Measurements from ENCODE around the gene FAM177A1. TPM values are rescaled to one million over a fixed set of nuclear protein-coding genes. Genes with fewer than 3 reads are reported as not detected.
A peak's percentile ranks its signal among the peaks of the same experiment; 100 is the strongest.

FAM177A1 gene
- total RNA-seq, 1 donor from 2014 or later = 27.4 TPM

DNA sequence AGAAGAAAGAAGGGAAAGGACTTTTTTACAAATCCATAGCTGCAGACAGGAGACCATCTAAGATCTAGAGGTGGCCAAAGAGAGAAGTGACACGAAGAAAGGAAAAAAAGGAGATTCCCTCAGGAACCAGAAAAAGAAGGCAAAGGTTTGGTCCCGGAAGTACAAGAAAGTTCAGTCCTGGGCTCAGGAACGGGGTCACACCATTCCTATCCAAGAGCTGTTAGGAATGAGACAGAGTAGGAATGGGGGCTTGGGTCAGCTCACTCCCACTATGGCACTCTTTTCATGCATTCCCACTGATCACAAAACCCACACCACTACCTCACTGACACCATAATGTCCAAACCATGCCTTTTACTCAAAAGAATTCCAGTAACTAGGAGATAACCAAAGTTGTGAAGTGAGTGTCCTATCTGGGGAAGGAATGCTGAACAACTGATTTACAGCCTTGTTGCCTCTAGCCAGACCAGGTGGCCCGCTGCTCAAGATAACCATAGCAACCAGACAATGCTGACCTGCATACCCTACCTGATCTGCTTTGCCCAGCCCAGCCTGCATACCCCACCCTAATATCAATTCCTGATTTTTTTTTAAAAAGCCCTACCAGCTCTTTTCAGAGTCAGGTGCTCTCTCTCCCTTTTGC is 67.4 kb downstream of the FAM177A1 start:
- Mint-ChIP-seq H3K4me1 (peaks cover 6% of the 10 kb centered on the region), H3K9me3 (peaks cover 2% of the 10 kb centered on the region), H3K27me3 (ENCODE audit: low read depth) (no peaks in the 10 kb centered on the region), H3K4me3 (no peak overlapping the region), H3K36me3 (ENCODE audit: low read depth) (peaks cover 45% of the 10 kb centered on the region), H3K27ac (ENCODE audit: unreplicated experiment) (peak overlapping the region; percentile 45)
- DNase-seq (ENCODE audit: low read depth, low spot score) = no peak
- no peak for TF ChIP-seq CTCF (conservative IDR thresholded peaks at IDR 0.05)

- TF ChIP-seq CTCF (conservative IDR thresholded peaks at IDR 0.05) = no peak
- H3K4me1 Mint-ChIP-seq = peaks cover 6% of the 10 kb centered on the region
- peak overlapping the region; percentile 83 for H3K27ac Mint-ChIP-seq (ENCODE audit: unreplicated experiment)
- H3K27me3 Mint-ChIP-seq (ENCODE audit: low read depth) = no peaks in the 10 kb centered on the region
- H3K4me3 Mint-ChIP-seq = no peak overlapping the region
- no peak for DNase-seq (ENCODE audit: low read depth, low spot score)
- peaks cover 2% of the 10 kb centered on the region for H3K9me3 Mint-ChIP-seq
- H3K36me3 Mint-ChIP-seq (ENCODE audit: low read depth) = peaks cover 45% of the 10 kb centered on the region
Measured at GRCh38 chr14:35114036-35114435, 68.0 kb downstream of the FAM177A1 start.

- Mint-ChIP-seq H3K27ac (ENCODE audit: unreplicated experiment) (no peak overlapping the region), H3K4me3 (no peak overlapping the region), H3K9me3 (peaks cover 2% of the 10 kb centered on the region), H3K27me3 (ENCODE audit: low read depth) (no peaks in the 10 kb centered on the region), H3K4me1 (peaks cover 19% of the 10 kb centered on the region), H3K36me3 (ENCODE audit: low read depth) (peaks cover 36% of the 10 kb centered on the region)
- DNase-seq (ENCODE audit: low read depth, low spot score) = no peak
- no peak for TF ChIP-seq CTCF (conservative IDR thresholded peaks at IDR 0.05)
Measured at GRCh38 chr14:35116242-35116641, 70.2 kb downstream of the FAM177A1 start.

- Mint-ChIP-seq H3K27me3 (ENCODE audit: low read depth) (no peaks in the 10 kb centered on the region), H3K4me1 (peaks cover 22% of the 10 kb centered on the region), H3K27ac (ENCODE audit: unreplicated experiment) (peak overlapping the region; percentile 24), H3K9me3 (peaks cover 2% of the 10 kb centered on the region), H3K36me3 (ENCODE audit: low read depth) (peaks cover 27% of the 10 kb centered on the region), H3K4me3 (no peak overlapping the region)
- no peak for TF ChIP-seq CTCF (conservative IDR thresholded peaks at IDR 0.05)
- DNase-seq (ENCODE audit: low read depth, low spot score) = no peak
Measured at GRCh38 chr14:35117112-35117511, 71.0 kb downstream of the FAM177A1 start.

- no peaks in the 10 kb centered on the region for H3K27me3 Mint-ChIP-seq (ENCODE audit: low read depth)
- peaks cover 13% of the 10 kb centered on the region for H3K36me3 Mint-ChIP-seq (ENCODE audit: low read depth)
- H3K4me1 Mint-ChIP-seq = peaks cover 51% of the 10 kb centered on the region
- peak overlapping the region; percentile 100 for H3K27ac Mint-ChIP-seq (ENCODE audit: unreplicated experiment)
- TF ChIP-seq CTCF (conservative IDR thresholded peaks at IDR 0.05) = no peak
- H3K4me3 Mint-ChIP-seq = peak overlapping the region; percentile 97
- no peaks in the 10 kb centered on the region for H3K9me3 Mint-ChIP-seq
- DNase-seq (ENCODE audit: low read depth, low spot score) = no peak
Measured at GRCh38 chr14:35121026-35121886, 75.2 kb downstream of the FAM177A1 start.

Measured in neural crest cell (in vitro differentiated cells).